ENCODE data around the gene AFAP1. TPM values are rescaled to one million over a fixed set of nuclear protein-coding genes. Genes with fewer than 3 reads are reported as not detected.

The AFAP1 gene
- total RNA-seq, 1 donor from 2014 or later = 27.8 TPM

DNA sequence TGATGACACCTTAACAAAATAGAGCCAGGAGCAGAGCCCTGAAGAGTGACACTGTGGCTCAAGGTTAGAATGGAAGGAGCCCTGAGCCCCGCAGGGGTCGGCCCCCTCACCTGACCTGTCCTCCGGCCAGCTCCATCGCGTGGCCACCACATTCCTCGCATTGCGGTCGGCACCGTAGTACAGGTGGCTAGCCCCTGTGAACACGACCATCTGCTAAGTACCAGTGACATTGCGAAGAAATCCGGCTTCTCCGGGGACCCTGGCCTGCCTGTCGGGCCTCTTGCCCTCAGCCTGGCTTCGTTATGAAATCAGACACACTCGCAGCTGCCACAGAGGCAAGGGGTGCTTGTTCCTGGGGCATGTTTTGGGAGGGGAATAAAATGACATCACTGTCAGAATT is 179.0 kb downstream of the AFAP1 start:
- no peak overlapping the region for H3K27ac Mint-ChIP-seq (ENCODE audit: unreplicated experiment)
- no peak overlapping the region for H3K4me3 Mint-ChIP-seq (ENCODE audit: unreplicated experiment)
- H3K9me3 Mint-ChIP-seq (ENCODE audit: unreplicated experiment) = no peaks in the 10 kb centered on the region
- DNase-seq (ENCODE audit: low spot score) = no peak
- H3K36me3 Mint-ChIP-seq (ENCODE audit: low read depth, unreplicated experiment) = peaks cover 5% of the 10 kb centered on the region
- H3K4me1 Mint-ChIP-seq (ENCODE audit: unreplicated experiment) = no peaks in the 10 kb centered on the region
- peaks cover 6% of the 10 kb centered on the region for H3K27me3 Mint-ChIP-seq (ENCODE audit: unreplicated experiment)
- TF ChIP-seq, protein P1, sequence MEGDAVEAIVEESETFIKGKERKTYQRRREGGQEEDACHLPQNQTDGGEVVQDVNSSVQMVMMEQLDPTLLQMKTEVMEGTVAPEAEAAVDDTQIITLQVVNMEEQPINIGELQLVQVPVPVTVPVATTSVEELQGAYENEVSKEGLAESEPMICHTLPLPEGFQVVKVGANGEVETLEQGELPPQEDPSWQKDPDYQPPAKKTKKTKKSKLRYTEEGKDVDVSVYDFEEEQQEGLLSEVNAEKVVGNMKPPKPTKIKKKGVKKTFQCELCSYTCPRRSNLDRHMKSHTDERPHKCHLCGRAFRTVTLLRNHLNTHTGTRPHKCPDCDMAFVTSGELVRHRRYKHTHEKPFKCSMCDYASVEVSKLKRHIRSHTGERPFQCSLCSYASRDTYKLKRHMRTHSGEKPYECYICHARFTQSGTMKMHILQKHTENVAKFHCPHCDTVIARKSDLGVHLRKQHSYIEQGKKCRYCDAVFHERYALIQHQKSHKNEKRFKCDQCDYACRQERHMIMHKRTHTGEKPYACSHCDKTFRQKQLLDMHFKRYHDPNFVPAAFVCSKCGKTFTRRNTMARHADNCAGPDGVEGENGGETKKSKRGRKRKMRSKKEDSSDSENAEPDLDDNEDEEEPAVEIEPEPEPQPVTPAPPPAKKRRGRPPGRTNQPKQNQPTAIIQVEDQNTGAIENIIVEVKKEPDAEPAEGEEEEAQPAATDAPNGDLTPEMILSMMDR (IDR thresholded peaks at IDR 0.05; ENCODE audit: unreplicated experiment) = no peak

GRCh38 chr4:7760228-7760627 is 179.4 kb downstream of the AFAP1 start:
- Mint-ChIP-seq H3K4me3 (ENCODE audit: unreplicated experiment) (no peak overlapping the region), H3K27me3 (ENCODE audit: unreplicated experiment) (peaks cover 6% of the 10 kb centered on the region), H3K36me3 (ENCODE audit: low read depth, unreplicated experiment) (peaks cover 5% of the 10 kb centered on the region), H3K4me1 (ENCODE audit: unreplicated experiment) (no peaks in the 10 kb centered on the region), H3K9me3 (ENCODE audit: unreplicated experiment) (no peaks in the 10 kb centered on the region), H3K27ac (ENCODE audit: unreplicated experiment) (no peak overlapping the region)
- TF ChIP-seq, protein P1 (IDR thresholded peaks at IDR 0.05; ENCODE audit: unreplicated experiment) = no peak
- no peak for DNase-seq (ENCODE audit: low spot score)

DNA sequence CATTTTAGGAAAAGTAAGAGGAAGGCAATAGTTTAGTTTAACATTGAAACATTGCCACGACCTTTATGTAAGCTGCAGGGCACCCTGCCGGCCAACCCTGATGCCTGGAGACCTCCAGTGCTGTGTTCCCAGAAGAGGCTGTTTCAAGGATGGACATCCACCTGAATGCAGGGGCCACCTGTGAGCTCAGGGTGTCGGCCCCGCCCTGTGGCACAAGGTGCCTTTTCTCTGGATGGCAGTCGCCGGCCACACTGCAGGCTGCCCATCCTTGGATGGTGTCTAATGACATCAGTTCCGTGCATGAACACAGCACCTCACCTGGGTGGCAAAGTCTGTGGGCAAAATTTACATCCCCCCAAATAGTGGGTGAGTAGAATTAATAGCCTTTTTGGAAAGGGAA is 180.0 kb downstream of the AFAP1 start:
- Mint-ChIP-seq H3K36me3 (ENCODE audit: low read depth, unreplicated experiment) (peaks cover 5% of the 10 kb centered on the region), H3K27ac (ENCODE audit: unreplicated experiment) (no peak overlapping the region), H3K4me1 (ENCODE audit: unreplicated experiment) (no peaks in the 10 kb centered on the region), H3K27me3 (ENCODE audit: unreplicated experiment) (peaks cover 8% of the 10 kb centered on the region), H3K9me3 (ENCODE audit: unreplicated experiment) (no peaks in the 10 kb centered on the region), H3K4me3 (ENCODE audit: unreplicated experiment) (no peak overlapping the region)
- DNase-seq (ENCODE audit: low spot score) = no peak
- TF ChIP-seq, protein P1 (IDR thresholded peaks at IDR 0.05; ENCODE audit: unreplicated experiment) = no peak

DNA sequence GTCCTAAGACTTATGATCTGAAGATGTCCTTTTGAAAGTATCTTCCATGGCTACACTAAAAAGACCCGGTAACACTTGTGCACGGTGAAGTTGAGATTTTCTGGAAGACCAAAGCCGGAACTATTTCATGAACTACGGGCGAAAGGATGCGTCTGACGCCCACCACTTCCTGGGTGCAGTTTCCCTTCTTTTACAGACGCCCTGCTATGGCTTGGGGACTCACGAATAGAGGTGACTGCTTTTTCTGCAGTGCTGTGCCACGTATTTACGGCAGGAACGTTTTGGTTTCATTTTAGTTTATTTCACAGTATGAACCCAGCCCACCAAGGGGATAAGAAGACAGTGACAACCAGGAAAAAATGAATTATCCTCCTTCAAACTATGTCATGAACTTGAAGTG is 180.4 kb downstream of the AFAP1 start:
- TF ChIP-seq, protein P1 (IDR thresholded peaks at IDR 0.05; ENCODE audit: unreplicated experiment) = no peak

GRCh38 chr4:7758476-7758875 is 181.2 kb downstream of the AFAP1 start:
- no peak for DNase-seq (ENCODE audit: low spot score)
- H3K36me3 Mint-ChIP-seq (ENCODE audit: low read depth, unreplicated experiment) = peaks cover 5% of the 10 kb centered on the region
- TF ChIP-seq, protein P1 (IDR thresholded peaks at IDR 0.05; ENCODE audit: unreplicated experiment) = no peak
- no peak overlapping the region for H3K4me3 Mint-ChIP-seq (ENCODE audit: unreplicated experiment)
- H3K27ac Mint-ChIP-seq (ENCODE audit: unreplicated experiment) = no peak overlapping the region
- H3K9me3 Mint-ChIP-seq (ENCODE audit: unreplicated experiment) = no peaks in the 10 kb centered on the region
- peaks cover 8% of the 10 kb centered on the region for H3K27me3 Mint-ChIP-seq (ENCODE audit: unreplicated experiment)
- H3K4me1 Mint-ChIP-seq (ENCODE audit: unreplicated experiment) = peaks cover 2% of the 10 kb centered on the region

More for the DNA sequence above, 180.4 kb downstream of the AFAP1 start:
- peaks cover 5% of the 10 kb centered on the region for H3K36me3 Mint-ChIP-seq (ENCODE audit: low read depth, unreplicated experiment)
- peaks cover 8% of the 10 kb centered on the region for H3K27me3 Mint-ChIP-seq (ENCODE audit: unreplicated experiment)
- H3K4me3 Mint-ChIP-seq (ENCODE audit: unreplicated experiment) = no peak overlapping the region
- DNase-seq (ENCODE audit: low spot score) = no peak
- no peaks in the 10 kb centered on the region for H3K9me3 Mint-ChIP-seq (ENCODE audit: unreplicated experiment)
- no peak overlapping the region for H3K27ac Mint-ChIP-seq (ENCODE audit: unreplicated experiment)
- H3K4me1 Mint-ChIP-seq (ENCODE audit: unreplicated experiment) = no peaks in the 10 kb centered on the region

Data from endothelial cell (in vitro differentiated cells).